Right lobe of liver (tissue), 4 donors: Measurements from ENCODE around the gene ZNRD2.

Experiments used
- POLR2A ChIP-seq: fragments of 450-650 bp; IDR thresholded peaks from one replicate; pipeline ENCODE4 v1.6.1; 2017; ENCODE audit warnings: antibody characterized with exemption, mild to moderate bottlenecking
- TF ChIP-seq, protein P1 (sequence below), 4 donors: fragments of 200-600 bp in 3 of 4; fragments of 450-650 bp in 1 of 4; IDR thresholded peaks; one replicate each; pipeline versions ENCODE4 v1.5.1 to v1.8.0; 2016 to 2022; ENCODE audit warnings: antibody characterized with exemption in 4 of 4, mild to moderate bottlenecking in 2 of 4
- donor health status: DM: no; HTN: no; CAD: no.
- donor health status: DM: no; HTN: no; CAD: no.
- donor health status: DM: no; HTN: yes; CAD: no.

DNA sequence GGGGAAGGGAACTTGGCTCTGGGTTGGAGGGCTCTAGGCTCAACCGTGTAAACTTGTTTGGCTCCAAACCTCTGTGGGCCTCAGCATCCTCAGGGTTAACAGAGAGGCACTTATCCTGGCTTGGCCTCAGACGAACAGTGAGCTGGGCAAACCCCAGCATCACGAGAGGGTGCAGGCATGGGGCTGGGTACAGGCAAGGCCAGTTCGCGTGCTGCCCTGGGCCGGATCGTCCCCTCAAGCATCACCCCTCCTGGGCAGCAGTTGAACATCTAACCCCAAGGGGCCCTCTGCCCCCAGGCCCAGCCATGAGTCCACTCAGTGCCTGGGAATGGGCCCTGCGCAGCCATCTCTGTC, 7.5 kb downstream of the ZNRD2 start:
- TF ChIP-seq, protein P1, sequence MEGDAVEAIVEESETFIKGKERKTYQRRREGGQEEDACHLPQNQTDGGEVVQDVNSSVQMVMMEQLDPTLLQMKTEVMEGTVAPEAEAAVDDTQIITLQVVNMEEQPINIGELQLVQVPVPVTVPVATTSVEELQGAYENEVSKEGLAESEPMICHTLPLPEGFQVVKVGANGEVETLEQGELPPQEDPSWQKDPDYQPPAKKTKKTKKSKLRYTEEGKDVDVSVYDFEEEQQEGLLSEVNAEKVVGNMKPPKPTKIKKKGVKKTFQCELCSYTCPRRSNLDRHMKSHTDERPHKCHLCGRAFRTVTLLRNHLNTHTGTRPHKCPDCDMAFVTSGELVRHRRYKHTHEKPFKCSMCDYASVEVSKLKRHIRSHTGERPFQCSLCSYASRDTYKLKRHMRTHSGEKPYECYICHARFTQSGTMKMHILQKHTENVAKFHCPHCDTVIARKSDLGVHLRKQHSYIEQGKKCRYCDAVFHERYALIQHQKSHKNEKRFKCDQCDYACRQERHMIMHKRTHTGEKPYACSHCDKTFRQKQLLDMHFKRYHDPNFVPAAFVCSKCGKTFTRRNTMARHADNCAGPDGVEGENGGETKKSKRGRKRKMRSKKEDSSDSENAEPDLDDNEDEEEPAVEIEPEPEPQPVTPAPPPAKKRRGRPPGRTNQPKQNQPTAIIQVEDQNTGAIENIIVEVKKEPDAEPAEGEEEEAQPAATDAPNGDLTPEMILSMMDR (IDR thresholded peaks at IDR 0.05), result no peak
- TF ChIP-seq POLR2A, result no peak
